HG03521 (cell line): ENCODE measurements around the gene KLF3.

Experiments
- ATAC-seq: cut with Tn5 transposase; IDR thresholded peaks from one replicate; pipeline ENCODE4 v1.9.1; 2021; ENCODE audit warnings: mild to moderate bottlenecking, moderate library complexity; ENCODE audit not compliant: unreplicated experiment

Gene KLF3

DNA sequence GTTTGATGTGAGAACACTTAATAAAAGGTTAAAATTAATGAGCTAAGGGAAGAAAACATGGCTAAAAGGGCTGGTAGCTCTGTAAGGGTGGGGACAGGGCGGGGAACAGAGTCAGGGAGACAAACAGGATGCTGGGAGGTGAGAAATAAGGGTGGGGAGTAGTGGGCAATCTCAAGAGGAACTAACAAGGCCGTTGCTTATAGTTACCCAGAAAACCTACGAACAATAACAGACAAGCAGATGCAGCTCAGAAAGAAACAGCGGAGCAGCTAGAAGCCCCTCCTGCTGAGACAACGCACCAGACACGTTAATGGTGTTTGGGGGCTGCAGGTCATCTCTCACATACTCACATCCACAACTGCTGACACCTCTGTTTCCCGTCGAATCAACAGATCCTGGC is 9.7 kb upstream of the KLF3 start:
- ATAC-seq: no peak

DNA sequence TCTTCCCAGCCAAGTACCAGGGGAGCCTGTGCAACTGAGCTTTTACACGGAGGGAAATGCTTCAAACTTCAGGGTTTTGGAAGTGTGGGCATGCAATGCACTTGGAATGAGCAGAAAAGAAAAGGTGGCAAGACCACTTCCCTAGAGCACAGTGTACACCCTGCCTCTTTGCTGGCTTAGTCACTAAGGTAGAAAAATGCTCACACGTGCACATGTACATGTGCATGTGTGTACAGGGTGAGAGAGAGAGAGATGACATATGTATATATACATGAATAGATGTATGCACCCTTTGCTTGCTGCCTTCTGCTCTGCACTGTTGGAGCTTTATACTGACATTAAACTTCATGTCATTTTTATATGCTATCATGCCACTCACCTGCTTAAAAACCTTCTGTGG is 7.9 kb upstream of the KLF3 start:
- no peak for ATAC-seq

DNA sequence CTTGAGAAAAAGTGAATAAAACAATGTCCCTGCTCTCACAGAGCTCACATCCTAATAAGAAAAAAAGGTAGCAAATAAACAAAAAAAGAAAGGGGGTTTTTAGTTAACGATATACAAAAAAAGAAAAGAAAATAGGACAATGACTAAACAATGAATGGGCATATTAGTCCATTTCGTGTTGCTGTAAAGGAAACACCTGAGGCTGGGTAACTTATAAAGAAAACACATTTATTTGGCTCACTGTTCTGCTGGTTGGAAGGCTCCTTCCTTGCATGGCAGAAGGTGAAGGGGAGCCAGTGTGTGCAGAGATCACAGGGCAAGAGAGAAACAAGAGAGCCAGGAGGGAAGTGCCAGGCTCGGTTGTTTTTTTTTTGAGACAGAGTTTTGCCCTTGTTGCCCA is 4.7 kb upstream of the KLF3 start:
- ATAC-seq: no peak

DNA sequence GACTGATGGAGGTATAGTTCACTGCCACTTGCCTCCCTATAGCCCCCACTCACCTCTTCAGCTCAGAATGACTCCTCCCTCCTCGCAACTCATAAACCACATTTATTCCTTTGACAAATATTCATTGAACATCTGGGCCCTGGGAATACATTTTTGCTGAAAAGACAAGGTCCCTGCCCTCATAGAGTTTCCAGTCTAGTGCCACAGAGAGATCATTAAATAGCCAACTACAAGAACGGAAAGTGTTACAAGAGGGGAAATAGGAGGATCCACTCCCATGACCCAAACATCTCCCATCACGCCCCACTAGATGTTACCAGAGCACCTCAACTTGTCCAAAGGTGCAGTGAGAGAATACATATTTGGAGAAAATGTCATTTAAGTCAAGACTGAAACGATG is 3.2 kb upstream of the KLF3 start:
- no peak for ATAC-seq

DNA sequence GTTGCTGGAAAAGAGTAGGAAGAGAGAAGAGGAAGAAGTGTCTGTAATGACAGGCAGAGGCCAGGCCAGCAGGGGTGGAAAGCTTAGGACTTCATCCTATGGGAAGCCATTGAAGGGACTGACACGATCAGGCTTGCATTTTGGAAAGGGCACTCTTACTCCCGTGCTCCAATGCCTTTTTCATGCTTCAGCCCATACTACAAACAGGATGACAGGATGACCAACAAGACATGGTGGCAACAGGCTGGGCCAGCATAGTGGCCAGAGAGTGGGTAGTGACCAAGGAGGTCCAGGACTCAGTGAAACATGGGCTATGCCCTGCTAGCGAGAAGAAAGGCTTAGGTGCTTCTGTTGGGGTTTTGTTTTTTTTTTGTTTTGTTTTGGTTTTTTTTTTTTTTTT is 2.6 kb upstream of the KLF3 start:
- ATAC-seq: no peak

DNA sequence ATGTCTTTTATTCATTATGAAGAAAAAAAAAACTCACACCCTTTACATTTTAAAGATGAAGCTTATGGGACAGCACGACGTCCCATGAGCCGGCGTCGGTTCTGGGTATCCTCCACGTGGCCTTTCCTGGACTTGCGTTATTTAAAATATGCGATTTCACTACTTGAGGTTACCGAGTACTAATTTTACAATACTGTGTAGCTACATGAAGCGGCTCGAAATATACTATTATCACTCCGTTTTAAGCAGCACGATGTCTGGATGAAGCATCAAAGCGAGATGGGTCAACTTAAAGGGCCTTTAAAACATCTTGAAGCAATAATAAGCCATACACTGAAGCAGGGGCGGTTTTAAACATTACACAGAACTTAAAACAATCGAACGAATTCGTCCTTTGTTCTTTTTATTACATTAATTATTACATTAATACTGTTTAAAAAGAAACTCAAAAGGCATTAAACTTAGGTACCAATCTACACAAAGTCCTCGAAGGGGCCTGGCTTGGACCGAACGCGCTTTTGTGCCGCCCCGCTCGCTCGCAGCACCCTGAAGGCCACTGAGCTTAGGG is 1.4 kb upstream of the KLF3 start:
- ATAC-seq: no peak

DNA sequence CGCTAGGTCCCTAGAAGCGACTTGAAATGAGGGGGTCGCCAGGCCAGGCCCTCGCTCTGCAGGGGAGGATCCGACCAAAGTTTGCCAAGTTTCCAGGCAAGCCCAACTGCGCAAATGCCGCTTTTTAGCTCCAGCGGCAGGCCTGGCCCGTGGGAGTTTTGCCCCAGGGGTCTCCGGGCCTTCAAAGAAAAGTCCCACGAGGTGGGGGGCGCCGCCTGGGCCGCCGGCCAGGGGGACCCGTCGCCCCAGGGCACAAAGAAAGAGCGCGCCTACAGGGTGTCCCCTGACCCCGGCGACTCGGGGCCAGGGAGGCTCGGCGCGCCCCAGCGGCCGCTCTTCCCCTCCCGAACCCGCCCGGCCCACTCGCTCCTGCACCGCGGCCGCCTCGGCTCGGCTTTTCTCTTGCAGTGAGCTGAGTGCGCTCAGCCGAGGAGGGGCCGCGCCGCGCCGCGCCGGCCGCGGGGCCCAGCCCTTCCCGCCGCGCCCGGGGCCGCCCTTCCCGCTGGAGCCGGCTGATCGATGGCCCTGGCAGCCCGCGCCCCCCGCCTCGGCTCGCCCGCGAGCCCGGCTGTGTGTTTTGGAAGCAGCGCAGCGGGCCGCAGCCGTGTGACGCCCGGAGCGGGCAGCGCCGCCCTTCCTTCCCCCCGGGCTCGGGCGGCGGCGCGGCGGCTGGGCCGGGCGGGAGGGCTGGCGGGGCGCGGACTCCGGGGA is 754 bp upstream of the KLF3 start:
- ATAC-seq: peak; percentile 49

DNA sequence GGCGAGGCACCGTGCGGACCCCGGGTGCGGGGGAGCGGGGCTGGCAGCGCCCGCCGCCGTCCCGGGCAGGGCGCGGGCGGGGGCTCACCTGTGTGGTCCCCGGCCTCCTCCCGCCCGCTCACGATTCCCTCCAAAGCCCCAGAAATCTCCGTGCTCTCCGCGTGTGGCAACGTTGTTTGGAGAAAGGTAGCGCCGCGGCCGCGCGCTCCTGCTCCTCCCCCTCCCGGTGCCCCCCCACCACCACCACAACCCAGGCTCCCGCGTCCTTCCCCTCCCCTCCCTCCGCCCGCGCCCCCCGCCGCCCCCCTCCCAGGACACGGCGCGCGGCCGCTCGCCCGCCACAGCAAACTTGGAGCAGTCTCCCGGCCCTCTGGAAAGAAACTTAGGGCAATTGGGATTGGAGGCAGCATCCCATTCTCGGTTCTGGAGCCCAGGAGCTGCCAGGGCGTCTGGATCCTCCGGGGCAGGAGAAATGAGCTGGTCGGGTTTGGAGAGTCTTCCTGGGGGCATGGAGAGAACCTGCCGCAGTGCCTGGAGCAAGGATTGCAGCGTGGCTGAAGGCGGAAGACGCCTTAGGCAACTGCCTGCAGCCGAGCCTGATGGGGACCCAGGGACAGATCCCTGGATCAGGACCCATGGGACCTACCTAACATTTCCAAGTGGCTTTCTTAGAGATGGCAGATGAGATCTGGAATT is 855 bp downstream of the KLF3 start:
- ATAC-seq: no peak

DNA sequence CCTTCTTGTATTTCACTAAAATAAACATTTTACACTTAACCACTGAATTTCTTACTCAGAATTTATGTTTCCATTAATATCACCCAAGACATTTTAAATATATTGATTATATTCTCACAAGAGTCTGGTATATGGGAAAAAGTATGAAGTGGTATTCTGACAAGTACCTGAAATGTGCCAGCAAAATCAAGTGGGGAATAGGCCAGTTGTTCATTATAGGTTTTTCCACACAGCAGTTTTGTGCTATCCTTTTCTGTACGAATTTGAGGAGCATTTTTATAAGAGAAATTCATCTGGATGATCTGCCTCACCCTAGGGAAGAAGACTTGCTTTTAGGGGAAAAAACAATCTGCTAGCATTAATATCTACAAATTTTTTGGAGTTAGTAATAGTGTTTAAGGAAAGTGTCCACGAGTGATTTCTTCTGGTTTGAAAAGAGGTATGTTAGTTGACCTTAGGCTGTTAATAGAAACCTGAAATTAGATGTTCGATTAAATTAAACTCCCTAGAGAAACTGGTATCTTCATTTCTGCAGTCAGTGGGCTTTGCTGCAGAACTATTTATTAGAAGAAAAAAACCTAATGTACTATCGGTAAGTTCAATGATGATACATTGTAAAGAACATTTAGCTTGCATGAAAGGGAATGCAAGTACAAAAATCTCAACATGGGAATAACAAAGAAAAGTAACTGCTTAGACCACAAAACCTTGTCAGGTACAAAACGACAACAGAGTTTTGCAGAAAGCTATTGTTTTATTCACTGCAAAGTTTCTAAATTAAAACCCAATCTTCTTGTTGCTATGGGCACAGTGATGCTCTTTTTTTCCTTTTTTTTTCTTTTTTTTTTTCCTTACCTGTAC is 1.8 kb downstream of the KLF3 start:
- ATAC-seq: no peak

DNA sequence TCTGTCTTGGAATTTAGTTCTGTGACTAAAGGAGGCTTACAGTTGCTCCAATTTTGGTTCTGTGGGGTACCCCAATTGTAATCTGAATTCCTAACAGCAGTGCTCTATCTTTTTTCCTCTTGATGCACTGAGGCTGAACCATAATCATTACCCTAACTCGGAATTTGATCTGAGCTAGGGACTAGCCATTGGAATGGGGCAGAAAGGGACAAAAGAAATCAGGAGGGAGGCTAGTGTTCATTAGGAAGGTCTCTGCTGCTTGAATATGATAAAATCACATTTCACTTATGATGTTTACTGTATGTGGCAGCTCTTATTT is 2.7 kb downstream of the KLF3 start:
- ATAC-seq: no peak

DNA sequence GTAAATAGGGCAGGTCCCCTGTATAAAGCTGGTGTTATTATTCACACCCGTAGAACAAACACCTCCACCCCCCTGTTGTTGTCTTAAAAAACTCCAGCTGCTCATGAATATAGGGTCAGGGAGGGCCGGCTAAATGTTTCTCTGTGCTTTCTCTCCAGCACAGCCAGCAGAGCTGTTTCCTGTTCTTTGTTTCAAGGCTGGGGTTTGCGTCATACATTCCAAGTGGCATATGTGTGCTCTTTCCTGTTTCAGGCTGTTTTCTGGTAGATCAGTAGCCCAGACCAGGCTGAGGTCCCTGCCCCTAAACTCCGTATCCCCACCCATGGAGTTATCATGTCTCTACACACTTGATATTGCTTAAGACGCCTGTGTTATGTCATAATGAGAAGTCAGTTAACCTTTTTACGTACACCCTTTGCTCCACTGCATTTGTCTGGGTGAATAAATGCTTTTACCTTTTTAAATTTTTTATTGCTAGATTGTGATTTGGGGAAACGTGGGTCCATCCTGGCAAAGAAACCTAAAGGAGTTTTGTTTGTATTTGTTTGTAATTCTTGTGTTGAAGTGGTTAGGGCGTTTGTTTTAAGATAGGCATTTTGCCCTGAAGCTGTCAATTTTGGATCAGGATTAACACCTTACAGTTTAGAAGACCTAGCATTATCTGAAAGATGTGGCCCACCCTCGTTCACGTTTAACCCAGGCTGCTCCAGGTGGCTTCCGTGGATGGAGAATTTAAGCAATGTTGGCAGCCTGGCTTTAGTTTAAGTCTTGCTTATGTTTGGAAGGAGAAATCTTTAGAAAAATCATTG is 3.3 kb downstream of the KLF3 start:
- no peak for ATAC-seq

DNA sequence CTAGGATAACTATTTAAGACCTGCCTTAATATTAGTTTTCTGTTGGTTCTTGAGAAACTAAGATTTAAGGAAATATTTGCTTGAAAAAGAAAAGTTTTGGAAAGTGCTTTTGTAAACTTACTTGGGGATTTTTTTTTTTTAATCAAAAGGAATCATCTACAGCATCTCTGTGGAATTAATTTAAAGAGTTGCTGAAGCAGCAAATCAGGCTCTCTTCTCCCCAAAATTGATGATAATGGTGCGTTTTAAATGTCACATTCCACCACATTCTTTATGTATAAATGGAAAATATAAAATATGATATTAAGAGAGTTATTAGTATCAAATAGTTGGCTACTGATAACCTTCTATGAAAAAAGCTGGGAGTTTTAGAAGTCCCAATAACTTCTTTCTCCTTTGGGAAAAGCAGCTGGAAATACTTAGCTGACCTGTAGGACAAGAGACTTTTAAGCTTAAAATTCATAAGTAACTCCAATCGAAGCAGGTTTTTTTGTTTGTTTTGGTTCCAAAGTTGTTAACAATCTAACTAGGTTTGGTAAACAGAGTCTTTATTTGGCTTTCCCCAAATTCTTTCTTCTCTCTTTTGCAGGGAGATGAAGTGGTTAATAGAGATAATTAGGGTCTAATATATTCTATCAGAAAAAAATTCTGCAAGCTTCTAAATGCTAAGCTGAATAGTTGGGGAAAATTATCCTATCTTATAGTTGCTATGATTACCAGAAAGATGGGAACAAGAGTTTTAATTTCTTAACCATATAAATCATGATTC is 4.4 kb downstream of the KLF3 start:
- no peak for ATAC-seq

DNA sequence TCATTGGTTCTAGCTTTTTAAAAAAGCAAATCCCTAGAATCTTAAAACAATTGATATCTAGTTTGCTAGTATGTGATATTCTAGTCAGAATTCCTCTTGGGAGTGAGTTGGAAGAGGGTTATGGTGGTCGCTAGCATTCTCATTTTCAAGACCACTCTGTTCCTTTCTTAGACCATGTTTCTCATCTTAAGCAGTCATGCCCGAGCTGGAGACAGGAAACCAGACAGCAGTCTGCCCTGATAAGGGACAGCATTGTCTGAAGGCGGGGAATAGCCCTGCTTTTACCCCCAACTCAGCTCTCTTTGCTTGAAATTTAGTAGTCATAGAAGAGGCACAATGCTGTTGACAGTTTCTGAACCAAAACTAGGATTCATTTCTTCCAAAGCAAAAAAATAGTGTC is 5.2 kb downstream of the KLF3 start:
- ATAC-seq: no peak

DNA sequence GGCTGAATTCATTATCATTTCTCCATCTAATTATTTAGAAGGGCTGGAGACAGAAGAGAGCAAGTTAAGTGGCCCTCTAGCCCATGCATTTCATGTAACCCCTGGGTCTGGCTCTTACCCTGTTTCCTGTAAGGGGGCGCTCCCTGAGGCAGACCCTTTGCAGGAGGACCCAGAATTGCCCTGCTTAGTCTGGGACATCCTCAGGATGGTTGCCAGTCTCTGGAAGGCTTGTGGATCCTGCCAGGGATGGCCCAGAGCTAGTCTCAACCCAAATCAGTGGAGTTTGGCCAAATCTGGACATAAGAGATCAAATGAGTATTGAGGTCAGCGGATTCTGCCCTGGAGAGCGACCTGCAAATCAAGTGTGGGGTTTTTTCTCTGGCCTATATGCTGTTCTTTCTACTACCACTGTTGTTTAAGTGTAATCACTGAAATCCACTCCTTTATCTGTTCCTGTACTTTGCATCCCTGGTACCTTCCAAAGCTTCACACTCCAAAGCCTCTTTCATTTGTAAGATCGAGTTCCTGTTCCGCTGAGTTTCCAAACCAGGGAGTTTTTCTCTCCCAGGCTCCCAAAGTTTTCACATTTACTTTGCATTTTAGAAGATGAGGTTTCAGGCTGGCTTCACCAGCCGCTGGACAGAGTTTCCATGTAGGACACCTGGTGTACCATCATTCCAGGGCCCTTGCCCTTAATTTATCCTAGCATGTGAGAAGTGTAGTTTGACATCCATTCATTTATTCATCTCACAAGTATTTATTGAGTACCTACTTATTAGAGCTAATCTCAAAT is 6.3 kb downstream of the KLF3 start:
- no peak for ATAC-seq

DNA sequence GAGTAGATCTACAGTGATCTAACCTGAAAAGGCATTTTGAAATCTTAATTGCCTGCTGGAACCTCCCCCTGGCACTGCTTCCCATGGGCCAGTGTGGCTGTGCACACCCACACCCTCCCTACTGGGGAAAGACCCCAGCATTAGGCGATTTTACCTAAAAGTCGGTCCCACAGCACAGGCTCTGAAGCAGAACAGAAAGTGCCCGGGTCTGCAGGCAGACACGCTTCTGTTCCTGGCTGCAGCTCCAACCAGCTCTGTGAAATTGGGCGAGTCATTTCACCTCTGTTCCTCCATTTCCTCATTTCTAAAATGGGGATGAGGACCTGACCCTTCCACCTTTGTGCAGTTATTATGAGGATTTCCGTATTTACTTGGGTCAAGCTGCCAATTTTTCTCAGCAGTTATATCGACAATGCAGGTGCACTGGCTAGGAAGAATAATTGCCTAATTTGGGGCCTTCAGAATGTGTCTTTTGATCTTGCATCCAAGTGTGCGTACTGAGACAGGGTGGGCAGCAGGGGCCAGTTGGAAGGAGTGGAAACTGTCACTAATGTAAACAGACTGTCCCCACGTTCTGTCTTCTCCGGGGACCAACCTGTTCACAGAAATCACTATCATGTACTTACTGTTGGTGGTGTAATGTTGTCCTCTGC is 7.1 kb downstream of the KLF3 start:
- ATAC-seq: no peak

DNA sequence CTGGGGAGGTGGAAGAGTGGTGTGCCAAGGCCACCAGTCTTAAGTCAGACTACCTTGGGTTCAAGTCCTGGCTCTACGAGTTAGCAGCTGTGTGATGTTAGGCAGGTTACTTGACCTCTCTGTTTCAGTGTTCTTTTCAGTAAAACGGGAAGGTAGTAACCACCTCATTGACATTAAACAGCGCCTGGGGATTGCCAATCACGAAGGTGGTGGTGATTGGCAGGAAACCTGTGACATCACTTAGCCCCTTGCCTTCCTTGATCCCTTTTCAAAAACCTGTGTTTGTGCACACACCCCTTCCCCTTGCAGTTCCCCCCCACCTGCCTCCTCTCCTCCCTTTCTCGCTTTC is 7.6 kb downstream of the KLF3 start:
- no peak for ATAC-seq

DNA sequence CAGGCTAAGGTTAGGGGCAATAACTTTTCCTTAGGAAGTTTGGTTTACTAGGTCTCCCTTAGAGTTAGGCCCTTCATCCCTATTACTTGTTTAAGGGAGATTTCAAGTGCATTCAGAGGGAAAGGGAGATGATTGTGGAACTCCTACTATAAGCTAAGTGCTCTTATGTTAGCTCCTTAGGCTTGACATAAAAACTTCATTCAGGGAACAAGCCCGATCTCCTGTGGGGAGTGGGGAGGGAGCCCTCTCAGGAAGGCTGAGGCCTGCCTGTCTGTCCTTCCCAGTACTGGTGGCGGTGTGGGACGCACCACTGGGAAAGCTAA is 8.0 kb downstream of the KLF3 start:
- no peak for ATAC-seq

DNA sequence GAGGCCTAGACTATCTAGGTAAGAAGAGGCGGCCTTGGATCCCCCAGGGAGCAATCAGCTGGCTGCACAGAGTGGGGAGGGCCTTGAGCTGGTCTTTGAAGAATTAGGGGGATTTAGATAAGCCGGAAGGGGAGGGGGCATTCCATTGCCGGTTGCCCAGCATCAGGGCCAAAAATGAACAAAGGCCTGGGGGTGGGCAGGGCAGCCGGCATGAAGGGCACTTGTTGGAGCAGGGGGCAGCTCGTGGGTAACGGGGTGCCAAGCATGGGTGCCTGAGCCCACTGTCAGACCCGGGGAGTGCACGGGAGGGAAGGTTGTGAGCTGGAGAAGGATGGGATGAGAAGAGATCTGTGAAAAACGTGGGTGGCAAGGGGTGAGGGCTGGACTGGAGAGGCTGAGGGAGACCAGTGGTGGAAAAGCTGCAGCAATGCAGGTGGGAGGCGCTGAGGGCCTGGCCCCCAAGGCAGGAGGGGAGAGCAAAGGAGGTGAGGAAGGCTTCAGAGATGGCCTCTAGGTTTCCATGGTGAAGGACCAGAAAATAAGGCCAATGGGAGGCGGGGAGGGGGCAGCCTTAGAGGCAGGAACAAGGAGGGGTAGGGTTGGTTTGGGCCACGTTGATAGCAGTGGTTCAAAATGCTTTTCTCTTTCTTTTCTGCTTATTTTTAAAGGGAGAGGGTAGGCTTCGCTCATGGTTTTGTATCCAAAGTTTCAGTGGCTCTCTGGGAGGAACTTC is 8.6 kb downstream of the KLF3 start:
- ATAC-seq: no peak
